HCT116 (cell line): ENCODE results near the gene KAT6B.

ENCODE experiments used
- ATF3 ChIP-seq: IDR thresholded peaks from 2 replicates; pipeline ENCODE4 v1.6.1; 2012
- CEBPB ChIP-seq: IDR thresholded peaks from 2 replicates; pipeline ENCODE4 v1.6.1; 2012; ENCODE audit warnings: low read depth
- EGR1 ChIP-seq: IDR thresholded peaks from 2 replicates; pipeline ENCODE4 v1.6.1; 2012; ENCODE audit warnings: low read depth
- EZH2phosphoT487 ChIP-seq: fragments of 200-600 bp; IDR thresholded peaks from 2 replicates; pipeline ENCODE4 v1.6.1; 2018; ENCODE audit warnings: antibody characterized with exemption, borderline replicate concordance
- JUND ChIP-seq: IDR thresholded peaks from 2 replicates; pipeline ENCODE4 v1.6.1; 2012
- POLR2AphosphoS5 ChIP-seq: IDR thresholded peaks from 2 replicates; pipeline ENCODE4 v1.6.1; 2011; ENCODE audit warnings: mild to moderate bottlenecking, low read depth, low read length, moderate library complexity
- SIN3A ChIP-seq: IDR thresholded peaks from 2 replicates; pipeline ENCODE4 v1.6.1; 2012; ENCODE audit warnings: low read depth
- SP1 ChIP-seq: IDR thresholded peaks from 2 replicates; pipeline ENCODE4 v1.6.1; 2012; ENCODE audit warnings: low read depth
- TCF7L2 ChIP-seq: IDR thresholded peaks from 2 replicates; pipeline ENCODE4 v1.7.0; 2011; ENCODE audit warnings: borderline replicate concordance, inconsistent platforms; ENCODE audit not compliant: insufficient read depth, insufficient read length; ENCODE audit errors: extremely low read depth
- YY1 ChIP-seq: IDR thresholded peaks from 2 replicates; pipeline ENCODE4 v1.6.1; 2011; ENCODE audit warnings: low read length, low read depth, moderate library complexity, mild to moderate bottlenecking; ENCODE audit not compliant: insufficient replicate concordance; ENCODE audit errors: extremely low read depth
- ZNF274 ChIP-seq: fragments of 200-500 bp; sonication (Bioruptor generic); IDR thresholded peaks from 2 replicates; pipeline ENCODE4 v1.6.1; 2014; ENCODE audit warnings: mild to moderate bottlenecking, low read depth, low read length, inconsistent platforms
- TF ChIP-seq, protein P1 (sequence below), 3 experiments: fragments of 200-600 bp in 1 of 3; sonication (generic) in 1 of 3; IDR thresholded peaks in 2 of 3; conservative IDR thresholded peaks in 1 of 3; 2 replicates each; pipeline ENCODE4 v1.5.1; 2012 to 2017; ENCODE audit warnings: low read depth in 2 of 3, low read length in 2 of 3, antibody characterized with exemption in 1 of 3, borderline replicate concordance in 1 of 3, control low read depth in 1 of 3, mild to moderate bottlenecking in 1 of 3, mixed read lengths in 1 of 3, mixed run types in 1 of 3, moderate library complexity in 1 of 3; ENCODE audit not compliant: insufficient read depth in 1 of 3
- TF ChIP-seq, protein P2 (sequence below): IDR thresholded peaks from 2 replicates; pipeline ENCODE4 v1.6.1; 2012
- TF ChIP-seq, protein P3 (sequence below): IDR thresholded peaks from 2 replicates; pipeline ENCODE4 v1.6.1; 2012; ENCODE audit warnings: low read depth

- TF ChIP-seq, protein P1, sequence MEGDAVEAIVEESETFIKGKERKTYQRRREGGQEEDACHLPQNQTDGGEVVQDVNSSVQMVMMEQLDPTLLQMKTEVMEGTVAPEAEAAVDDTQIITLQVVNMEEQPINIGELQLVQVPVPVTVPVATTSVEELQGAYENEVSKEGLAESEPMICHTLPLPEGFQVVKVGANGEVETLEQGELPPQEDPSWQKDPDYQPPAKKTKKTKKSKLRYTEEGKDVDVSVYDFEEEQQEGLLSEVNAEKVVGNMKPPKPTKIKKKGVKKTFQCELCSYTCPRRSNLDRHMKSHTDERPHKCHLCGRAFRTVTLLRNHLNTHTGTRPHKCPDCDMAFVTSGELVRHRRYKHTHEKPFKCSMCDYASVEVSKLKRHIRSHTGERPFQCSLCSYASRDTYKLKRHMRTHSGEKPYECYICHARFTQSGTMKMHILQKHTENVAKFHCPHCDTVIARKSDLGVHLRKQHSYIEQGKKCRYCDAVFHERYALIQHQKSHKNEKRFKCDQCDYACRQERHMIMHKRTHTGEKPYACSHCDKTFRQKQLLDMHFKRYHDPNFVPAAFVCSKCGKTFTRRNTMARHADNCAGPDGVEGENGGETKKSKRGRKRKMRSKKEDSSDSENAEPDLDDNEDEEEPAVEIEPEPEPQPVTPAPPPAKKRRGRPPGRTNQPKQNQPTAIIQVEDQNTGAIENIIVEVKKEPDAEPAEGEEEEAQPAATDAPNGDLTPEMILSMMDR (IDR thresholded peaks at IDR 0.05 in 2 of 3, conservative IDR thresholded peaks at IDR 0.05 in 1 of 3; ENCODE audit: borderline replicate concordance in 1 of 3, insufficient read depth in 1 of 3, low read depth in 2 of 3, low read length in 2 of 3) = no peak
- TF ChIP-seq, protein P2, sequence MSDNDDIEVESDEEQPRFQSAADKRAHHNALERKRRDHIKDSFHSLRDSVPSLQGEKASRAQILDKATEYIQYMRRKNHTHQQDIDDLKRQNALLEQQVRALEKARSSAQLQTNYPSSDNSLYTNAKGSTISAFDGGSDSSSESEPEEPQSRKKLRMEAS = no peak
- TF ChIP-seq ZNF274 = no peak
- no peak for TF ChIP-seq POLR2AphosphoS5
- no peak for TF ChIP-seq JUND
- no peak for TF ChIP-seq TCF7L2
- no peak for TF ChIP-seq SP1
- no peak for TF ChIP-seq ATF3
- no peak for TF ChIP-seq YY1
- TF ChIP-seq EZH2phosphoT487 = no peak
- TF ChIP-seq, protein P3, sequence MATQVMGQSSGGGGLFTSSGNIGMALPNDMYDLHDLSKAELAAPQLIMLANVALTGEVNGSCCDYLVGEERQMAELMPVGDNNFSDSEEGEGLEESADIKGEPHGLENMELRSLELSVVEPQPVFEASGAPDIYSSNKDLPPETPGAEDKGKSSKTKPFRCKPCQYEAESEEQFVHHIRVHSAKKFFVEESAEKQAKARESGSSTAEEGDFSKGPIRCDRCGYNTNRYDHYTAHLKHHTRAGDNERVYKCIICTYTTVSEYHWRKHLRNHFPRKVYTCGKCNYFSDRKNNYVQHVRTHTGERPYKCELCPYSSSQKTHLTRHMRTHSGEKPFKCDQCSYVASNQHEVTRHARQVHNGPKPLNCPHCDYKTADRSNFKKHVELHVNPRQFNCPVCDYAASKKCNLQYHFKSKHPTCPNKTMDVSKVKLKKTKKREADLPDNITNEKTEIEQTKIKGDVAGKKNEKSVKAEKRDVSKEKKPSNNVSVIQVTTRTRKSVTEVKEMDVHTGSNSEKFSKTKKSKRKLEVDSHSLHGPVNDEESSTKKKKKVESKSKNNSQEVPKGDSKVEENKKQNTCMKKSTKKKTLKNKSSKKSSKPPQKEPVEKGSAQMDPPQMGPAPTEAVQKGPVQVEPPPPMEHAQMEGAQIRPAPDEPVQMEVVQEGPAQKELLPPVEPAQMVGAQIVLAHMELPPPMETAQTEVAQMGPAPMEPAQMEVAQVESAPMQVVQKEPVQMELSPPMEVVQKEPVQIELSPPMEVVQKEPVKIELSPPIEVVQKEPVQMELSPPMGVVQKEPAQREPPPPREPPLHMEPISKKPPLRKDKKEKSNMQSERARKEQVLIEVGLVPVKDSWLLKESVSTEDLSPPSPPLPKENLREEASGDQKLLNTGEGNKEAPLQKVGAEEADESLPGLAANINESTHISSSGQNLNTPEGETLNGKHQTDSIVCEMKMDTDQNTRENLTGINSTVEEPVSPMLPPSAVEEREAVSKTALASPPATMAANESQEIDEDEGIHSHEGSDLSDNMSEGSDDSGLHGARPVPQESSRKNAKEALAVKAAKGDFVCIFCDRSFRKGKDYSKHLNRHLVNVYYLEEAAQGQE = no peak
- no peak for TF ChIP-seq SIN3A
- no peak for TF ChIP-seq EGR1
- no peak for TF ChIP-seq CEBPB
These were observed 117.8 kb downstream of the KAT6B start for GRCh38 chr10:74944205-74944604.
